Transverse colon (tissue), 3 donors: ENCODE measurements around the gene CEACAM6.

Experiments used
- POLR2A ChIP-seq: fragments of 450-650 bp; IDR thresholded peaks from one replicate; pipeline ENCODE4 v1.6.1; 2016; ENCODE audit warnings: antibody characterized with exemption, mild to moderate bottlenecking, moderate library complexity
- TF ChIP-seq, protein P1 (sequence below), 5 experiments: fragments of 200-600 bp in 3 of 5; fragments of 450-650 bp in 2 of 5; sonication (generic) in 3 of 5; IDR thresholded peaks; 1 replicate in 2 of 5; 2 replicates in 3 of 5; pipeline ENCODE4 v1.5.1; 2016 to 2017; ENCODE audit warnings: antibody characterized with exemption in 5 of 5, inconsistent platforms in 3 of 5, mild to moderate bottlenecking in 2 of 5, moderate library complexity in 1 of 5

DNA sequence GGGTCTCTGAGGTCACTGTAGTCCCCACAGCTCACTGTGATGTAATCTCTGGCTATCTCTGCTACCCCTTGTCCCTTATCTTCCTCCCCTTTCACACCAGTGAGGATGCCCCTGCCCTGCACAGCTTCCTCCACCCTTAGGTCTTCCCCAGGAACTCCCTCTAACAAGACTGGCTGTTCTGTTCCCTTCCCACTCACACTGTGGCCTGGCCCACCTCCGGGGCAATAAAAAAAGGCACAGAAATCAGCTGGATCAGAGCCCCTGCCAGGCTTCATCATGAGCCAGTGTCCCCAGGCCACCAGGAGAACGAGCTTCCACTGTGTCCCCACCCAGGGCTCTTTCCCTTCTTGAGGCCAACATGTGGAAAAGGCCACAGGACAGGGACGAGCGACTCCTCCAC is 45.7 kb downstream of the CEACAM6 start:
- TF ChIP-seq, protein P1, sequence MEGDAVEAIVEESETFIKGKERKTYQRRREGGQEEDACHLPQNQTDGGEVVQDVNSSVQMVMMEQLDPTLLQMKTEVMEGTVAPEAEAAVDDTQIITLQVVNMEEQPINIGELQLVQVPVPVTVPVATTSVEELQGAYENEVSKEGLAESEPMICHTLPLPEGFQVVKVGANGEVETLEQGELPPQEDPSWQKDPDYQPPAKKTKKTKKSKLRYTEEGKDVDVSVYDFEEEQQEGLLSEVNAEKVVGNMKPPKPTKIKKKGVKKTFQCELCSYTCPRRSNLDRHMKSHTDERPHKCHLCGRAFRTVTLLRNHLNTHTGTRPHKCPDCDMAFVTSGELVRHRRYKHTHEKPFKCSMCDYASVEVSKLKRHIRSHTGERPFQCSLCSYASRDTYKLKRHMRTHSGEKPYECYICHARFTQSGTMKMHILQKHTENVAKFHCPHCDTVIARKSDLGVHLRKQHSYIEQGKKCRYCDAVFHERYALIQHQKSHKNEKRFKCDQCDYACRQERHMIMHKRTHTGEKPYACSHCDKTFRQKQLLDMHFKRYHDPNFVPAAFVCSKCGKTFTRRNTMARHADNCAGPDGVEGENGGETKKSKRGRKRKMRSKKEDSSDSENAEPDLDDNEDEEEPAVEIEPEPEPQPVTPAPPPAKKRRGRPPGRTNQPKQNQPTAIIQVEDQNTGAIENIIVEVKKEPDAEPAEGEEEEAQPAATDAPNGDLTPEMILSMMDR (IDR thresholded peaks at IDR 0.05), result no peak
- TF ChIP-seq POLR2A, result no peak
